ENCODE measurements around the gene SMARCB1.

SMARCB1 gene

GRCh38 chr22:23823331-23823791 lies 36.6 kb downstream of the SMARCB1 start:
- Mint-ChIP-seq H3K27ac (peak overlapping the region; percentile 8), H3K27me3 (no peaks in the 10 kb centered on the region), H3K9me3 (no peaks in the 10 kb centered on the region), H3K4me1 (peaks cover 10% of the 10 kb centered on the region), H3K36me3 (ENCODE audit: low read depth) (peaks cover 35% of the 10 kb centered on the region), H3K4me3 (no peak overlapping the region)
- DNase-seq (no peak), ATAC-seq (no peak)

GRCh38 chr22:23824476-23825245 lies 37.9 kb downstream of the SMARCB1 start:
- Mint-ChIP-seq H3K27me3 (no peaks in the 10 kb centered on the region), H3K4me1 (peaks cover 9% of the 10 kb centered on the region), H3K4me3 (no peak overlapping the region), H3K9me3 (no peaks in the 10 kb centered on the region), H3K36me3 (ENCODE audit: low read depth) (peaks cover 31% of the 10 kb centered on the region), H3K27ac (no peak overlapping the region)
- DNase-seq (no peak), ATAC-seq (no peak)

DNA sequence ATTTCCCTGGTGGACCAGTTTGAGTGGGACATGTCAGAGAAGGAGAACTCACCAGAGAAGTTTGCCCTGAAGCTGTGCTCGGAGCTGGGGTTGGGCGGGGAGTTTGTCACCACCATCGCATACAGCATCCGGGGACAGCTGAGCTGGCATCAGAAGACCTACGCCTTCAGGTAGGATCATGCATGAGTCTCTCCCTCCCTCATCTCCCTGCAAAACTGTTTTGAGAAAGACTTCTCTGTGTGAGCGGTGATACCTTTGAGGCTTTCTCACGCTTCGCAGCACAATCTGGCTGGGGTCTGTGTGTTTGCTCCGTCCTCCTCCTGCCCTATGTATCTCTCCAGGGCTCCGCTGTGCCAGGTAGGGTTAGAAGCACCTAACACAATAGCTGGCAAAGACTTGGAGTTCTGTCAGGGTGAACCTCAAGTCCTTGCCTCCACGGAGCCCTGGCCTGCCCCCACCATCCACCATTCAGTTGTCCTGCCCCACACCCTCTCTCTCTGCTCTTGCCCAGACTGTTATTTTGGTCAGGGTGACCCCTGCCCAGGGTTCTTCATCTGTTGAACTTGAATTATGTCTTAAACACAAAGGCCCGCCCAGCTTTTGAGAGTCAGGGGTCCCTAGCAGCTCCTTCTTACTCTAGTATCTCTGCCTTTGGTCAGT lies 38.6 kb downstream of the SMARCB1 start:
- H3K4me3 Mint-ChIP-seq = no peak overlapping the region
- peaks cover 9% of the 10 kb centered on the region for H3K4me1 Mint-ChIP-seq
- no peak for DNase-seq
- no peaks in the 10 kb centered on the region for H3K9me3 Mint-ChIP-seq
- no peak for ATAC-seq
- H3K27me3 Mint-ChIP-seq = no peaks in the 10 kb centered on the region
- H3K36me3 Mint-ChIP-seq (ENCODE audit: low read depth) = peaks cover 31% of the 10 kb centered on the region
- H3K27ac Mint-ChIP-seq = no peak overlapping the region

DNA sequence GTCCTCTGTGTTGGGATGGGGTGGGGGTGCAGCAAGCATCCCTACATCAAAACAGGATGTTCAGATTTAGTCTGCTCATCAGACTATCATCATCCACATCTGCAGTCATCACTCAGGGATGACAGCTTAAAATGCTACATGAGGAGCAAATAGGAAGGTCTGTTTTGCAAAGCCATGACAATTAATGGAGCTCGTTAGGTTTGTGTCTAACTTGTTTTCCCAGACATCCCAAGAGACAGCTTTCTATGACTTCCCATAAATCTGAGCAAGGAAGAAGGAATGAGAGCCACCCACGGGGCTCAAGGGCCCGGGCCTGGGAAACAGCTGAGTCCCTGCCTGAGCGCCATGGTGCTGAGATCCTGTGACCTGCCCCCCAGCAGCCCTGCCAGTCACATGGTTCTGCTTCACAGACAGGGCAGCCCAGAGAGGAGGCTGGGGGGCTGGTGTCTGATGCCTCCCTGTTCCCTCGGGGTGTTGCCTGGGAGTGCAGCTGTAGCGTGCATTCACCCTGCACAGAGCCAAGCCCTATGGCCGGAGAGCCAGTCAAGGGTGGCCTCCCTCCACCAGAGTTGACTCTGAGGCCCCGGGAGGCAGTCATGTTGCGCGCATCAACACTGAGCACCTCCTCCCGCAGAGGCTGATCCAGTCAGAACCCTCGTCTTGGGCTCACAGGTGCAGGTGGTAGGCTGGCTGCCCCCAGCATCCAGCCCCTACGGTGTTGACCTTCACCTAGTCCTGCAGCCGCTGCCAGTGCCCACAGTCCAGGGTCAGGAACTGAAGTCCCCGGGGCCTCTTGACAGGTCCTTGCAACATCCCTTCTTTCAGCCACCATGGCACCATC lies 40.0 kb downstream of the SMARCB1 start:
- no peaks in the 10 kb centered on the region for H3K9me3 Mint-ChIP-seq
- no peak for DNase-seq
- peaks cover 5% of the 10 kb centered on the region for H3K4me1 Mint-ChIP-seq
- ATAC-seq = no peak
- H3K27me3 Mint-ChIP-seq = no peaks in the 10 kb centered on the region
- no peak overlapping the region for H3K4me3 Mint-ChIP-seq
- H3K36me3 Mint-ChIP-seq (ENCODE audit: low read depth) = peaks cover 32% of the 10 kb centered on the region
- H3K27ac Mint-ChIP-seq = no peak overlapping the region

DNA sequence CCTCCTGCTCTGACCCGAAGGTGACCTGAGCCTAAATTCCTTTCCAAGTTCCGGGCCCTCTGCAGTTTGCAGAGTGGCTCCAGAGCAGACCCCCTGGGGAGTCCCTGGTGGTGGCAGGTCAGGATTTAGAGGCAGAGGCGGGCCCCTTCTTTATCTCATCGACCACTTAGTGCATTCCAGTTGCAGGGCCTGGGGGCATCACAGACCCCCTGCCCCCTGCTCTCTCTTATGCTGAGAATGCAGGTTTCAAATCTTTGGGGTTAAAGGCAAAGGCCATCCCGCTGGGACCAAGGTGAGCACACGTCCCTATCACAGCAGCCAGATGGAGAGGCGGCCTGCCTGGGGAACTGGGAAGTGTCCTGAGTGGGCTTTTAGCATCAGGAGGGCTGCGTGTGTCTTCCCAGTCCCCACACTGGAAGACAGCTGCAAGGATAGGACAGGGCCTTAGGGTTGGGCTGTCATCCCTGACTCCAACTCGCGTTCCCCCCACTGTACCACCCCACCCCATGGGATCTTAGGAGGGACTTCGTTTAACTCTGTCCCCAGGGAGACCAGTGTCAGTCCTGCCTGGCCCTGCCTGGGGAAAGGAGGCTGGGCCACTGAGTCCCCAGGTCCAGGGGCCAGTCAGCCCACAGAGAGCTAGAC lies 40.7 kb downstream of the SMARCB1 start:
- H3K36me3 Mint-ChIP-seq (ENCODE audit: low read depth) = peaks cover 30% of the 10 kb centered on the region
- H3K4me1 Mint-ChIP-seq = peaks cover 5% of the 10 kb centered on the region
- H3K9me3 Mint-ChIP-seq = no peaks in the 10 kb centered on the region
- no peak overlapping the region for H3K4me3 Mint-ChIP-seq
- H3K27me3 Mint-ChIP-seq = no peaks in the 10 kb centered on the region
- no peak for ATAC-seq
- no peak for DNase-seq
- H3K27ac Mint-ChIP-seq = no peak overlapping the region

DNA sequence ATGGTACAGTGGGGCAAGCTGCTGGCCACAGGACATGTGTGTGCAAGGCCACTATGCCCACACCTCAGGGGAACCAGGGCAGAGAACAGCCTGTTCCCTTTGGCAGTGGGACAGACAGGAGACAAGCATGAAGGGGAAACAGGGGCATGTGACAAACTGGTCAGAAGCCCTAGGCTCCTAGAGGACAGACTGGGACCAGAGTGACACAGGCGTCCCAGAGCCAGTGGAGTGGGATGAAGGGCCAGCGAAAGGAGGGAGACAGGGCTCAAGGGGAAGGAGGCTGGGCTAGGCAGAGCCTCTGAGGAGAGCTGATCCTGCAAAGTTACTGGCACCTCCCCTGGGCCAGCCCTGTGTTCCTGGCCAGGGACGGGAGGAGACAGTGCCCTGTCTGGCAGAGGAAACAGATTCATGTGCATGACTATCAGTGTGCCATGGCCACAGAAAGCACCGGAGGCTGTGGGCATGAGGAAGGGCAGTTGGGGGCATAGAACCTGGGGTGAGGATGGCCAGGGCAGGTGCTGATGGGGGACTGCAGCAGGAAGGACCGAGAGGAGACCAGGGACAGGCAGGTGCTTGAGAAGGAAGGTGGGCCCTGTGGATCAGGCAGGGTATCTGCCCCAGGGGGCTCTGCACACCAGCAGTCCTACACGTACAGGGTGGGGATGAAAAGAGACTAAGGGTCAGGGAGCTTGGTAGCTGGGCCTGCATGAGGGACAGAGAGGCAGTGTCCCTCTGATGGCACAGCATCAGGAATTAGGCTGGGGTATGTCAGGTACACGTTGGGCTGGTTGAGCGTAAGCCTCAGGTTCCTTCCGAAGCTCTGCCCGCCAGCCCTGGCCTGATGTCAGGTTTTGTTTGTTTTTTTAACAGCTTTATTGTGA lies 42.3 kb downstream of the SMARCB1 start:
- Mint-ChIP-seq H3K36me3 (ENCODE audit: low read depth) (peaks cover 19% of the 10 kb centered on the region), H3K4me3 (no peak overlapping the region), H3K27ac (no peak overlapping the region), H3K27me3 (no peaks in the 10 kb centered on the region), H3K9me3 (no peaks in the 10 kb centered on the region), H3K4me1 (peaks cover 5% of the 10 kb centered on the region)
- no peak for ATAC-seq
- no peak for DNase-seq

DNA sequence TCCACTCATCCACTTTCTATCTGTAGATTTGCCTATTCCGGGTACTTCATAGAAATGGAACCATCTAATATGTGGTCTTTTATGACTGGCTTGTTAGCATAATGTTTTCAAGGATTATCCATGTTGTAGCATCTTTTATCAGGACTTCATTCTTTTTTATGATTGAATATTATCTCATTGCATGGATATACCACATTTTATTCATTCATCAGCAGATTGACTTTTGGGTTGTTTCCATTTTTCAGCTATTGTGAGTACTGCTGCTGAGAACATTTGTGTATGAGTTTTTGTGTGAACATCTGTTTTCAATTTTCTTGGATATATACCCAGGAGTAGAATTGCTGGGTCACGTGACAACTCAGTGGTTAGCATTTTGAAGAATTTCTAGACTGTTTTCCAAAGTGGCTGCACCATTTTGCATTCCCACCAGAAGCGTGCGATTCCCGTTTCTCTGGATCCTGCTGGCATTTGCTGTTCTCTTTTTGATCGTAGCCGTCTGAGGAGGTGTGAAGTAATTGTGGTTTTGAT lies 43.1 kb downstream of the SMARCB1 start:
- no peak for ATAC-seq
- H3K4me3 Mint-ChIP-seq = no peak overlapping the region
- no peaks in the 10 kb centered on the region for H3K27me3 Mint-ChIP-seq
- no peak for DNase-seq
- peaks cover 17% of the 10 kb centered on the region for H3K36me3 Mint-ChIP-seq (ENCODE audit: low read depth)
- H3K4me1 Mint-ChIP-seq = peaks cover 5% of the 10 kb centered on the region
- no peak overlapping the region for H3K27ac Mint-ChIP-seq
- H3K9me3 Mint-ChIP-seq = no peaks in the 10 kb centered on the region

DNA sequence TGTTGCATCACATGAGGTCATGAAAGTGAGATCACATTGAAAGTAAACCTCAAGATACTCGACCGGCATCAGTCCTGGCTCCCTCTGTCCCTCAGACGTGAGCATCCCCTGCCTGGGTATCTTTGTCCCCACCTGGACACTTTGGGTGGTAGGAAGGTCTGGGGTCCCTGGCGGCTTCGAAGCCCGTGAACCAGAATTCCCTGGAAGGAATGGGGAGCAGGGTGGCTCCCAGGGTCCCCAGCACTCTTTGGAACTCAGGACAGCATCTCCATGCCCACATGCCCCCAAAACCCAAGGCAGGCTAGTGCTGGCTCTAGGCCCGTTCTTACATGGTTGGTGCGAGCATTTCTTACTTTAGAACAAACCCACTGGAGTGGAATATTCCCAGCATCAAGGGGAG lies 44.5 kb downstream of the SMARCB1 start:
- DNase-seq (no peak), ATAC-seq (no peak)
- Mint-ChIP-seq H3K4me1 (peaks cover 5% of the 10 kb centered on the region), H3K36me3 (ENCODE audit: low read depth) (peaks cover 17% of the 10 kb centered on the region), H3K27ac (no peak overlapping the region), H3K9me3 (no peaks in the 10 kb centered on the region), H3K27me3 (no peaks in the 10 kb centered on the region), H3K4me3 (no peak overlapping the region)

GRCh38 chr22:23831781-23832180 lies 45.0 kb downstream of the SMARCB1 start:
- DNase-seq (no peak), ATAC-seq (no peak)
- Mint-ChIP-seq H3K4me1 (peaks cover 6% of the 10 kb centered on the region), H3K27ac (no peak overlapping the region), H3K36me3 (ENCODE audit: low read depth) (peaks cover 16% of the 10 kb centered on the region), H3K4me3 (no peak overlapping the region), H3K27me3 (no peaks in the 10 kb centered on the region), H3K9me3 (no peaks in the 10 kb centered on the region)

GRCh38 chr22:23832226-23833016 lies 45.7 kb downstream of the SMARCB1 start:
- Mint-ChIP-seq H3K27ac (no peak overlapping the region), H3K4me3 (no peak overlapping the region), H3K36me3 (ENCODE audit: low read depth) (peaks cover 18% of the 10 kb centered on the region), H3K27me3 (no peaks in the 10 kb centered on the region), H3K4me1 (peaks cover 10% of the 10 kb centered on the region), H3K9me3 (no peaks in the 10 kb centered on the region)
- no peak for DNase-seq
- ATAC-seq = no peak

- Mint-ChIP-seq H3K9me3 (no peaks in the 10 kb centered on the region), H3K27ac (no peak overlapping the region), H3K4me3 (no peak overlapping the region), H3K27me3 (no peaks in the 10 kb centered on the region), H3K4me1 (peaks cover 15% of the 10 kb centered on the region), H3K36me3 (ENCODE audit: low read depth) (peaks cover 18% of the 10 kb centered on the region)
- no peak for ATAC-seq
- DNase-seq = no peak
Observed at GRCh38 chr22:23833017-23833751, 46.4 kb downstream of the SMARCB1 start.

DNA sequence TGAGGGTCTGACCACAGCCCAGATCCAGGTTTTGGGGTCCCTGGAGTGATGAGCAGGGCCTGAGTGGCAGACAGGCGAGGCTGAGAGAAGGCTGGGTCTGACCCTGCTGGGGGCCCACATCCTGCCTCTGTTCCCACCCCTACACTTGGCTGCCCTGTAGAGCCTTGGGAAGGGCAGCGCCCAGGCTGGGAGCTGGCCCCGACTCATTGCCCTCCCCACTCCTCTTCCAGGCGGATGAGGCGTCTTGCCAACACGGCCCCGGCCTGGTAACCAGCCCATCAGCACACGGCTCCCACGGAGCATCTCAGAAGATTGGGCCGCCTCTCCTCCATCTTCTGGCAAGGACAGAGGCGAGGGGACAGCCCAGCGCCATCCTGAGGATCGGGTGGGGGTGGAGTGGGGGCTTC lies 47.1 kb downstream of the SMARCB1 start:
- peaks cover 17% of the 10 kb centered on the region for H3K36me3 Mint-ChIP-seq (ENCODE audit: low read depth)
- DNase-seq (no peak), ATAC-seq (no peak)
- H3K9me3 Mint-ChIP-seq = no peaks in the 10 kb centered on the region
- H3K27ac Mint-ChIP-seq = no peak overlapping the region
- no peak overlapping the region for H3K4me3 Mint-ChIP-seq
- H3K27me3 Mint-ChIP-seq = peaks cover 1% of the 10 kb centered on the region
- peaks cover 19% of the 10 kb centered on the region for H3K4me1 Mint-ChIP-seq

Measured in activated naive CD8-positive, alpha-beta T cell treated with anti-CD3 and anti-CD28 coated beads, Interleukin-2, amount 50 U/mL, for 24 hours (primary cell).